IPS-15b (cell line): Measurements from ENCODE around the gene GTF3C5.
"Not testable (repeated sequence)": the region's sequence is repeated elsewhere in the genome, so short reads cannot be mapped to it uniquely, and the experiment has no call there.

ENCODE experiments used
- H3K27me3 ChIP-seq: one replicate; pipeline ENCODE4 v1.6.1; 2013; ENCODE audit warnings: low read length; ENCODE audit not compliant: control insufficient read depth, insufficient read depth
- H3K36me3 ChIP-seq: one replicate; pipeline ENCODE4 v1.6.1; 2013; ENCODE audit warnings: low read length; ENCODE audit not compliant: control insufficient read depth, insufficient read depth
- H3K4me1 ChIP-seq: one replicate; pipeline ENCODE4 v1.6.1; 2013; ENCODE audit warnings: mild to moderate bottlenecking, low read length; ENCODE audit not compliant: control insufficient read depth, insufficient read depth
- H3K4me3 ChIP-seq: one replicate; pipeline ENCODE4 v1.5.1; 2013; ENCODE audit warnings: low read depth, low read length
- H3K9ac ChIP-seq: one replicate; pipeline ENCODE4 v1.6.1; 2013; ENCODE audit warnings: low read depth, mild to moderate bottlenecking, low read length
- H3K9me3 ChIP-seq: one replicate; pipeline ENCODE4 v1.6.1; 2013; ENCODE audit warnings: mild to moderate bottlenecking, low read length; ENCODE audit not compliant: control insufficient read depth, insufficient read depth

GTF3C5 gene

GRCh38 chr9:133067813-133068212, 37.0 kb downstream of the GTF3C5 start:
- H3K9ac ChIP-seq = no peak overlapping the region
- H3K4me3 ChIP-seq = no peak overlapping the region
- no peaks in the 10 kb centered on the region for H3K9me3 ChIP-seq
- no peaks in the 10 kb centered on the region for H3K4me1 ChIP-seq
- no peaks in the 10 kb centered on the region for H3K27me3 ChIP-seq
- peaks cover 5% of the 10 kb centered on the region for H3K36me3 ChIP-seq

- H3K9ac ChIP-seq, H3K36me3 ChIP-seq, H3K27me3 ChIP-seq, H3K4me3 ChIP-seq, H3K4me1 ChIP-seq, H3K9me3 ChIP-seq: not testable (repeated sequence)
Observed at GRCh38 chr9:133068431-133068830, 37.6 kb downstream of the GTF3C5 start.

- not testable (repeated sequence) for H3K27me3 ChIP-seq, H3K9me3 ChIP-seq, H3K9ac ChIP-seq, H3K4me1 ChIP-seq, H3K4me3 ChIP-seq, H3K36me3 ChIP-seq
Observed at GRCh38 chr9:133070500-133070961, 39.7 kb downstream of the GTF3C5 start.

GRCh38 chr9:133070985-133071384, 40.2 kb downstream of the GTF3C5 start:
- not testable (repeated sequence) for H3K9ac ChIP-seq, H3K36me3 ChIP-seq, H3K4me3 ChIP-seq, H3K27me3 ChIP-seq, H3K9me3 ChIP-seq, H3K4me1 ChIP-seq

GRCh38 chr9:133071484-133072150, 40.8 kb downstream of the GTF3C5 start:
- Histone ChIP-seq H3K36me3 (no peaks in the 10 kb centered on the region), H3K27me3 (no peaks in the 10 kb centered on the region), H3K4me1 (no peaks in the 10 kb centered on the region), H3K9me3 (no peaks in the 10 kb centered on the region), H3K4me3 (no peak overlapping the region), H3K9ac (no peak overlapping the region)

- H3K9ac ChIP-seq, H3K9me3 ChIP-seq, H3K4me1 ChIP-seq, H3K36me3 ChIP-seq, H3K27me3 ChIP-seq, H3K4me3 ChIP-seq: not testable (repeated sequence)
Observed at GRCh38 chr9:133072210-133072609, 41.4 kb downstream of the GTF3C5 start.

GRCh38 chr9:133073086-133074014, 42.6 kb downstream of the GTF3C5 start:
- no peak overlapping the region for H3K9ac ChIP-seq
- H3K4me3 ChIP-seq = no peak overlapping the region
- no peaks in the 10 kb centered on the region for H3K36me3 ChIP-seq
- no peaks in the 10 kb centered on the region for H3K9me3 ChIP-seq
- no peaks in the 10 kb centered on the region for H3K4me1 ChIP-seq
- H3K27me3 ChIP-seq = no peaks in the 10 kb centered on the region

- no peak overlapping the region for H3K4me3 ChIP-seq
- H3K4me1 ChIP-seq = no peaks in the 10 kb centered on the region
Observed at GRCh38 chr9:133074111-133074651, 43.4 kb downstream of the GTF3C5 start.

GRCh38 chr9:133075925-133076630, 45.3 kb downstream of the GTF3C5 start:
- Histone ChIP-seq H3K36me3 (no peaks in the 10 kb centered on the region), H3K27me3 (no peaks in the 10 kb centered on the region), H3K4me1 (no peaks in the 10 kb centered on the region), H3K9me3 (no peaks in the 10 kb centered on the region), H3K9ac (no peak overlapping the region), H3K4me3 (no peak overlapping the region)

More at GRCh38 chr9:133074111-133074651, 43.4 kb downstream of the GTF3C5 start:
- H3K9ac ChIP-seq = no peak overlapping the region
- no peaks in the 10 kb centered on the region for H3K27me3 ChIP-seq
- no peaks in the 10 kb centered on the region for H3K36me3 ChIP-seq
- H3K9me3 ChIP-seq = no peaks in the 10 kb centered on the region

GRCh38 chr9:133076691-133077090, 45.9 kb downstream of the GTF3C5 start:
- H3K9me3 ChIP-seq = no peaks in the 10 kb centered on the region
- no peaks in the 10 kb centered on the region for H3K36me3 ChIP-seq
- H3K27me3 ChIP-seq = no peaks in the 10 kb centered on the region
- H3K9ac ChIP-seq = no peak overlapping the region
- no peak overlapping the region for H3K4me3 ChIP-seq
- H3K4me1 ChIP-seq = no peaks in the 10 kb centered on the region

- Histone ChIP-seq H3K27me3 (no peaks in the 10 kb centered on the region), H3K9ac (no peak overlapping the region), H3K36me3 (no peaks in the 10 kb centered on the region), H3K9me3 (no peaks in the 10 kb centered on the region), H3K4me1 (no peaks in the 10 kb centered on the region), H3K4me3 (no peak overlapping the region)
Observed at GRCh38 chr9:133078486-133078885, 47.7 kb downstream of the GTF3C5 start.
